Fibroblast of mammary gland (primary cell): ENCODE data around the gene RGS9.

Experiments used
- DNase-seq: peaks from one replicate; pipeline ENCODE4 v3.0.0-alpha.2; 2010; ENCODE audit warnings: low read depth
- H3K4me3 ChIP-seq: 2 replicates; pipeline ENCODE4 v1.5.1; 2011; ENCODE audit warnings: low read depth, mild to moderate bottlenecking, low read length, moderate library complexity; ENCODE audit not compliant: control insufficient read depth
- CTCF ChIP-seq: conservative IDR thresholded peaks from 2 replicates; pipeline ENCODE4 v1.5.1; 2011; ENCODE audit warnings: low read depth, low read length, inconsistent platforms; ENCODE audit not compliant: control insufficient read depth, insufficient read depth

RGS9 gene

GRCh38 chr17:65163990-65164495 is 26.9 kb downstream of the RGS9 start:
- no peak for TF ChIP-seq CTCF
- peak; percentile 67 for DNase-seq
- no peak overlapping the region for H3K4me3 ChIP-seq

- no peak for TF ChIP-seq CTCF
- H3K4me3 ChIP-seq = no peak overlapping the region
- DNase-seq = no peak
Measured at GRCh38 chr17:65166787-65167186, 29.6 kb downstream of the RGS9 start.

- TF ChIP-seq CTCF = no peak
- DNase-seq = no peak
Measured at GRCh38 chr17:65167566-65167965, 30.4 kb downstream of the RGS9 start.

GRCh38 chr17:65169691-65170090 is 32.5 kb downstream of the RGS9 start:
- DNase-seq = no peak
- TF ChIP-seq CTCF = no peak
- no peak overlapping the region for H3K4me3 ChIP-seq

More at GRCh38 chr17:65167566-65167965, 30.4 kb downstream of the RGS9 start:
- no peak overlapping the region for H3K4me3 ChIP-seq

GRCh38 chr17:65170839-65171238 is 33.7 kb downstream of the RGS9 start:
- no peak for TF ChIP-seq CTCF
- H3K4me3 ChIP-seq = no peak overlapping the region
- DNase-seq = no peak

GRCh38 chr17:65171752-65172151 is 34.6 kb downstream of the RGS9 start:
- no peak for DNase-seq
- no peak overlapping the region for H3K4me3 ChIP-seq
- TF ChIP-seq CTCF = no peak
